Activated CD8-positive, alpha-beta memory T cell treated with anti-CD3 and anti-CD28 coated beads for 1 hour (primary cell): ENCODE data around the gene CAMTA1.

Experiments
- DNase-seq, 2 donors: peaks; one replicate each; pipeline ENCODE4 v3.0.0-alpha.2; 2020; ENCODE audit warnings: low read depth in 1 of 2; ENCODE audit errors: extremely low read depth in 1 of 2

The CAMTA1 gene

DNA sequence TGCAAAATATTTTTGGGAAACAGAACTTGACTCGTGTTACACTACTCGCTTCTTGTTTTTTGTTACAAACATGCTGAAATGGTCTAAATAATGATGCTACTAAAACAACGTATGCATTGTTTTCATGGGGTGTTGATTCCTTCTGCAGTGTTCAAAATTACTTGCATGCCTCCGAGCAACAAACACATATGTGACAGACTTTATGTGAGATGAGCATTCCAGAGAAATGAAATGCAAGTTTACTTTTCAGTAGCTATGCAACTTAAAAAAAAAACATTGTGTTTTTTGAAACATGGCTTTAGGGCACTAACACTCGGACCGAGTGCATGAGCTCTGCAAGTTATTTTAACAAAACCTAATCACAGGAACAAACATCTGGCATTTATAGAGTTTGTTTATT, 84.8 kb downstream of the CAMTA1 start:
- no peak for DNase-seq

DNA sequence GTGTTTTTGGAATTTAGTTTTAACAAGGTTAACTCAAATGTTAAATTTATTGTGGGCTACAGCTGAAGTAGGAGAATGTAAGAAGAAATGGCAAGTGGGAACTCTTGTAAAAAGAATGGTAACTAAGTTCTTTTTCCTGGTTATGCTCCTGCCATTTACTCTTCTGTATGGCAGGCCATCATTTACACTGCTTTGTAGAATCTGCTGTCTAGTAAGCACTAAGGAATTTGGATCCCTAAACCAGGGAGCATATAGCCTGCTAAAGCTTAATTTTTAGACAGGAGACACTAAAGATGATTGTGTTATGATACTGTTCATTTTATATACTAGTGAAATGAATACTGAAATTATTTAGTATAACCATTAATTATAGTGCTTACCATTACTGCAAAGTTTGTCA, 85.3 kb downstream of the CAMTA1 start:
- DNase-seq: no peak

DNA sequence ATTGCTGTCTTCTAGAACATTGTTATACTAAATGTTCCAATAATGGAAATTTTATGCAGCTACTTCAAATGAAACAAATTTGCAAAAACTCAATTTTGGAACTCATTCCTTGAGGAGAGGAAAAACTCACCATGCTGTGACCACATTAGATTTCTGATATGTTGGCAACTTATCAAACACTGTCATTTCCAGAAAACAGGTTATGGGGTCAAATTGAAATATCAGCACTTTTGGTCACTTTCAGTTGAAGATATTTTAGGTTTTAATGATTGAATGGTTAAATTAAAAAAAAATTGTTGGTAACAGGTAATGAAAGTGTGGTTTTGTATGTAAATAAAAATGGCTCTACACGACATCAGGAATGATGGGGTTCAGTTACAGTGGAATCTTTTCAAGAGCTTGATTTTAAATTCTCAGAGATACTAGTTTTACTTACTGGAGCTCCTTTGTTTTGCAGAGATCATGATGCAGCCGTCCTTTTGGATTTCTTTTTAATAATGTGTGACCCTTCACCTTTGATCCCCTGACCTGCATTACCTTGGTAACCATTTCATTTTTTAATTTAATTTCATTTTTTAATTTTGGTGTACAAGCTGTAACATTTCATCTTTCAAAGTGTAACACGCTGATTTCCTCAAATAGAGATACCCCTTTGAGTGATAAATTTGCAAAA, 86.2 kb downstream of the CAMTA1 start:
- no peak for DNase-seq

DNA sequence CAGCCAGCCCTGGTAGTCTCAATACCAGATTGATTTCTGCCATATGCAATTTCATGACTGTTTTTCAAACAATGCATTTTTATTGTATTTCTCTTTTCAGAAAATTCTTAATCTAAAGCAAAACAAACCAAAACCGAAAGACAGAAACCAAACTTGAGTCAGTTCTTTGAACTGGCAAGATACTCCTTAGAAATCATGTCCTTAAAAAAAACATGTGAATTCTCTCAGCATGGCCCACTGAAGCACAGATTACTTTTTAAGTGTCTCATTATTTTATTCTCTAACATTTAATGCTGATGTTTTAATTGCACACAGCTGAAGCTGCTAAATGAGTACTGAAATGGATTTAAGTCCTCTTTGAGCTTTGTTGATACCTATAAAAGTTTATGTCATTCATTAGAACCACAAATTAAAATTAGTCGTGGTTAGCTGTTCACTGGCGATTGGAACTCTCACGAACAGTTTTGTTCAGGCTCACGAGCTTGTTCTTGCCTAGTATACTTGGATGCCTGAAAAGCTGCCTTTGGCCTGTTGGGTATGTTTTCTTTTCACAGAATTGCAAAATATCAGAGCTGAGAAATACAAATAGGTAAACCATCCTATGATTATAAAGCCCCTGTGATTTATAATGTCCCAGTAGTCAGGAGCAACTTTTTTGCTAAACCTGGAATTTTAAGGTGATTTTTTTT, 87.5 kb downstream of the CAMTA1 start:
- DNase-seq: no peak

DNA sequence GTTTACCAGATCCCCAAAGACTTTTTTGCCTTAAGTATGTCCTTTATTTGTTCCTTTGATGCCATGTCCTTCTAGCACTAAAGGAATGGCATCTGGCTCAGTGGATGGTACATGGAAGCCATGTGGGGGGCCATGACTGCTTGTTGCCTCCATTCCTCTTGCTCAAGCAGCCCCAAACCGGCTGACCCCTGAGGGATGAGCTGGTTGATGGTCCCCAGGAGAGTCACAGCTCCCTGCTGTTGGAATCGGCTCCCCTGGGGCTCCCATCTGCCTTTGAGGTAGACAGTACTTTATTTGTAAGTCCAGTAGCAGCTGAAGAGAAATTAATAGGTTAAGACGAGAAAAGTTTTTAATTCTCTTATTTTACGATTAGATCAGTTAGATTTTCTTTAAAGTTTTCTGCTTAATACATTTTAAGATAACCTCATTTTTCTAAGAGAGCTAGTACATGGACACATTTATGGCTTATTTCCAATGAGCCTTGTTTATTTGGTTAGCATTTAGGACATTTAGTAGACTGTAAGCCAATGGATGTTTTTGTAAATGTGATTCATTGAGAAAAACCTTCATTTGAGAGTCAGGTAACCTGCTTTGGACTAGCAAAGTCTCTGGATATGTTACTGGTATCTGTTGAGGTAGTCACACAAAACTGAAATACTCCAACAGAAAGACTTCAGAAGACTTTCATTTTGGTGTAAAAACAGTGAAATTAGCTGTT, 88.2 kb downstream of the CAMTA1 start:
- DNase-seq: no peak

DNA sequence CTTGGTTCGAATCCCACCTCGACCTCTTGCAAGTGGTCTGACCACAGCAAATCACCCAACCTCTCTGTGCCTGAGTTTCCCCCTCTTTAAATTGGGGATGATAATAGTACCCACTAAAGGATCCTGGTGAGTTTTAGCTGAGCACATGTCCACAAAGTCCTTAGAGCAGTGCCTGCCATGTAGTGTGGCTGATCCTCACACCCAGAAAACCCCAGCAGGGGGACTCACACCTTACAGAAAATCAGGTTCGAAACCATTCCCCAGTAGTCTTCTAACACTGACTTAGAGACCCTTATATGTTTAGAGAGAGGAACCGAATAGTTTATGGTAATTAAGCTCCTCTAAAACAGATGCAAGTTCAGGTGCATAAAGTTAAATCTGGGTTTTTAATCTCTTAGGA, 89.0 kb downstream of the CAMTA1 start:
- DNase-seq: no peak

DNA sequence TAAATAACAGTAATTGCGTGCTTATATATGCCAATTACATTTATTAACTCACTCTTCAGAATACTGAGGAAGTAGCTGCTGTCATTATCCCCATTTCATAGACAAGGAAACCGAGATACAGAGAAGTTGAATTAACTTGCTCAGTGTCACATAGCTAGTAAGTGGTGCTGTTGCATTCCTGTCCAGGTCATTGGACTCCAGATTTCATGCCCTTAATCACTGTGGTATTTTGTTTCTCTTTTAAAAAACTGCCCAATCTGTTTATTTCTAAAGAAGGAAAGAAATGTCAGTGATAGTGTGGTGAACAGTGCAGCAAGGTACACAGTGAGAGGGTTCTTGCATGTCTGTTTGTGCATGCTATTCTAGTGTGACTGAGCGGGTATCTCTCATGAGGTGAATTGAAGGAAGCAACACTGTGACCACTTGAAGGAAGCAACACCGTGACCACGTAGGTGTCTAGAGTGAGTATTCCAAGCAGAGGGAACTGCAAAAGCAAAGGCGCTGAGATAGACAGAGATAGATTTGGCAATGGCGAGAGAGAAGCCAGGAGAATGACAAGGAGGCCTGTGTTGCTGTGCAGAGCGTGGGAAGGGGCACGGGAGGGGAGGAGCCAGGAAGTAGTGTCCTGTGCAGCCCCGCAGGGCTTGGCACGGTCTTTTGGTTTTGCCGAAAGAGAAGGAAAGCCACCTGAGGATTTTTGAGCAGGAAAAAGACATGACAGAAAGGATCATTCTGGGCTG, 95.9 kb downstream of the CAMTA1 start:
- no peak for DNase-seq

DNA sequence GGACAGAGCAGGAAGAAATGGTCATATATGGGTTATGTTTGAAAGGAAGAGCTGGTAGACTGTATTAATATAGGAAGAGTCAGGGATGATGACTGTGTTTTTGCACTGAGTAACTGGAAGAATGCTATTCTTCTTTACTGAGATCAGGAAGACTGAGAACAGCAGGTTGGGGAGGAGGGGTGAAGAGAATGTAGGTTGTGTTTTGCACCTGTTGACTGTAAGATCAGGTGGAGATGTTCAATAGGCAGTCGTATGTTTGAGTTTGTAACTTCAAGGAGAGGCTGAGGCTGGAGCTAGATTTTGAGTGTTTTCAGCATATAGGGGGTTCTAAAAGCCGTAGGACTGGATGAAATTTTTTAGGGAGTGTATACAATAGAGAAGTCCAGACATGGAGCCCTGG, 97.2 kb downstream of the CAMTA1 start:
- no peak for DNase-seq

DNA sequence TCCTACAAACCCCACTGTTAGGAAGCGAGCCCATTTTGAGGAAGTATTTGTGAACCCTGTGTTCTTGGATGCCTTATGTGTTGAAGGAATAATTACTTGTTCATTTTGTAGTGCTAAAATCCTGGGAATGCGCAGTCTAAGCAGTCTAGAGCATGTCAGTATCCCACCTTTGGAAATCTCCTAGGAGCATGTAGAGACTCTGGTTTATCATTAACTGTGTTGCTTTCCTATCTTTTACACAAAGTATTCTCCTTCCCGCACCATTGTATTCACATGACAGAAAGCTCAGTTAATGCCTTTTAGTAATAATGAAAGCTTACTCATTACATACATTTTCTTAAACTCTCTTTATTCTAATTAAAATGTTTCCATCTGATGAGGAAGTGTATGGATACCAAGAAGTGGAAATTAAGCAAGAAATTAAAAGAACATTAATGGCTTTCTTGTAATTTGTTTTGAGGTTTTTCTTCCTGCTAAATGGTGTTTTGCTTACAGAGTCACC, 99.4 kb downstream of the CAMTA1 start:
- no peak for DNase-seq

DNA sequence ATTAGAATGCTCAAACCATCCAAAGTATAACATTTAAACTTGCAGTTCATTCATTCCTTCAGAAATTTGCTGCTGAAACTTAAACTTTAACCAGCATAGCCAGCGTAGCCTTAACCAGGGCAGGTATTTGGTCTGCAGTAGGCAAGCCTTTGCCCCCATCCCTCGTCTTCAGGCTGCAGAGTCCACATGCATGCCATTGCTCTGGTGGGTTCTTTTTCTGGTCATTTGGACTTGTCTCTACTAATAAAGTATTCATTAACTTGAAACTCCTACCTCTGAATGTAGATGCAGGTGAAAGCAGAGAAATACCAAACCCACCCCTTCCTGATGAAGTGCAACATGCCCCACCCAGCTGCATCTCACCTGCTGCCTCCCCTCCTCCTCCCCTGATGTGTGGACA, 100.2 kb downstream of the CAMTA1 start:
- DNase-seq: no peak

DNA sequence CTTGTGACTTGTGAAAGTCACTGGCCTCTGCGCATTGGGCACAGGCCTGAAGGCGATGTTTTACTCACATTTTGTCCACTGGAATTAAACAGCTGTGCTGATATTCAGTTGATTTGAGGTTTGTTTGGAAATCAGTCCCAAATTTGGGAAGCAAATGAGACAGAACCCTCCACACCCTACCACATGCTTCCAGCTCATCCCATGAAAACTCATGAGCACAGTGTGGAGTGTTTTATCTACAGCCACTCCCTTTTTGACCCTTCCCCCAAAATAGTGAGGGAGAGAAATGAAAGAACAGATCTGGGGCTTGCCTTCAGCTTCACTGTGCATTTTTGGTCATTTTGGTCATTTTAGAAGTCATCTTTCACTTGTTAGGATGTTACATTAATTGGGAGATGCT, 101.3 kb downstream of the CAMTA1 start:
- DNase-seq: no peak

DNA sequence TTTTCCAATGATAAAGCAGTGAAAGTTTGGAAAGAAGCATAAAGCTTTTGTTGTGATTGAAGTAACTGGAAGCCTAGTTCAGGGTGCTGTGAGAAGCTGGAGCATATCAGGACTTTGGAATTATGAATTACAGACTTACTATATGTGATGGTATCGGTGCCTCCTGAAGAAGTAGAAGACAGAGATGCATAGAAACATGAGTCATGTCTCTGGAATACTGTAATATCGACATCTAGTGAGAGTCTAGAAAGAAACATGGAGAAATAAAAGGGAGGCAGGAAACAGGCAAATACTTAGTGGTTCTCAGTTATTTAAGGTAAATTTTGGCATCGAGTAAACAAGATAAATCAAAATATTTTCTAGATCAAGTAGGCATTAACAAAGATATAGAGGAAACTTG, 103.0 kb downstream of the CAMTA1 start:
- no peak for DNase-seq

DNA sequence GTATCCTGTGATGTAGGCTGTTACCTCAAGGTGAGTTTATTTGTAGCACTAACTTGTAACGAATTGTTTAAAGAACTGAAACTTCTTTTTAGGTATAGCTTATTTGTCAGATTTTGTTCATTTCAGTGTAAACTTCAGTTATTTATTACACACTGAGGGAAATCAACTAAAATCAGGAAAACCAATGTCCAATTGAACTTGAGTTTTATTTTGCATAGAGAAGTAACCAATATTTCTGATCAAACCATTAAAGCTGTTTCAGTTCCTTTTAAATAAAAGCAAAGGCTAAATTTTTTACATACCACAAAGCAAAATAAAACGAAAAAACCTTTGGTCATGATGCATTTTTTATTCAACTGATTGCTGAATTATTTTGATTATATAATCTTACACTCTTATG, 103.6 kb downstream of the CAMTA1 start:
- no peak for DNase-seq

DNA sequence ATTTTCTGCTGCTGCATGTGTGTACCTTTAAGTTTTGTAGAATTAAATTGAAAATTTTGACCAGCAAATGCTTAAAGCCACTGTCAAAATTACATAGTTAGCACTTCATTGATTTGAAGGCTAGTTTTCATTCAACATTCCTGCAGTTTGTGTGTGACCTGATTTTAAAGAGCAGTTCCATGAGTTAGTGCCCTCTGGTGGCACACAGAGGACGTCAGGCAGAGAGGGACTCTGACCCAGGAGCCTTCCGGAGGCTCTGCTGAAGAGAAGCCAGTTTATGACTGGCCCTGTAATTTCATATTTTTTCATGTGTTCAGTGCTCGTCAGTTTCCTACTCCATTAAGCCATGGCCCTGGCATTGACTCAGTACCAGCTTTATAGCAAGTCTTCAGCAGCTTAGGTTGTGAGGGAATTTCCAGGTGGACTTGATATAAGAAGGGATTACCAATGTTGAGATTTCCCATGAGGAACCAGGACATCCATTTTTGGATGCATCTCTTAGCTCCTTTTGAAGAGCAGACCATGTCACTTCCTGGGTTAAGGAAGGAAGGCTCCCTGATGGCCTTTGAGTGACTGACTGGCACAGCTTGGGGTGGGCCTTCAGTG, 104.7 kb downstream of the CAMTA1 start:
- DNase-seq: peak in 1 of 2 donors; percentile 11

DNA sequence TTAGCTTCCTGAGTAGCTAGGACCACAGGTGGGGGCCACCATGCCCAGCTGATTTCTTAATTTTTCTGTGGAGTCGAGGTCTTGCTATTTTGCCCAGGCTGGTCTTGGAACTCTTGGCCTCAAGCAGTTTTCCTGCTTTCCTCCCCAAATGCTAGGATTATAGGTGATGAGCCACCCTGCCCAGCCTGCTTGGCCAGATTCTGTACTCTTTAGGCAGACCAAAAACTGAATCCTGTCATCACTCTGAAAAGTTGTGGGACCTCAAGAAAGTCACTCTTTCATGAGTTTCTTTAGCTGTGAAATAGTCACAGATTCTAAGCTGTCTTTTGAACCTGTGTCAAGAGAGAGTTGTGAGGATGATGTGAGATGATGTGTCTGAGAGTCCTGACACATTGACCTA, 105.4 kb downstream of the CAMTA1 start:
- DNase-seq: no peak

DNA sequence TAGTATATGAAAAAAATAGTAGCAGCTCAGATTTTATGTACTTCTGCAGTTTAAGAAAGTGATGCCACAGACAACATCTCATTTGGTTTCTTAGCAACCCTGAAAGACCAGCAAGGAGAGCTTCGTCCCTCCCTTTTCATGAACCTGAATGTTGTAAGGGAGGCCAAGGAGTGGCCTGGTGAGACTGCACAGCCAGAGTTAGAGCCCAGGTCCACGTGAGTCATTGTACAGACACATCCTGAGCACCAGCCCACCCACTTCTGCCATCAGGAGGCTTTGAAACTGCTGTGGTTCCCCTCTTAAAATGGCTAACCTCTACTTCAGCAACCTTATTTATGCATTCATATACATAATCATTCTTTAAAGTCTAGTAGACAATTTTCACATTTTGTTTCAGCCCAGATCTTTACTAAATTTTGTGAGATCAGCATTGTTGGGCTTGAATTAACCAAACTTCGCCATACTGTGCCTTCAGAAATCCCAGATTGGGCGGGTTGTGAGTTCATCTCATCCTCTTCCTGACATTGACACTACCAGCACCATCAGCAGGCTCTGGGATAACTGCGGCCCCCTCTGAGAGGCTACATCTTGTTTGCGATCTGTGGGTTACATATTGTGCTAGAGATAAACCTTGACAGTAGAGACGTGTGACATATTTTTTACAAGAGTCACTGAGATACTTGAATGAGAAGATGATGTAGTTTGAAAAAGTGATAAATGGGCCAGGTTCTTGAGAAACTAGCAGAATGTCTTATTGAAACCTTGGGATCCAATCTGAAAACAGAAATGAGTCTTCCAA, 106.7 kb downstream of the CAMTA1 start:
- DNase-seq: no peak

DNA sequence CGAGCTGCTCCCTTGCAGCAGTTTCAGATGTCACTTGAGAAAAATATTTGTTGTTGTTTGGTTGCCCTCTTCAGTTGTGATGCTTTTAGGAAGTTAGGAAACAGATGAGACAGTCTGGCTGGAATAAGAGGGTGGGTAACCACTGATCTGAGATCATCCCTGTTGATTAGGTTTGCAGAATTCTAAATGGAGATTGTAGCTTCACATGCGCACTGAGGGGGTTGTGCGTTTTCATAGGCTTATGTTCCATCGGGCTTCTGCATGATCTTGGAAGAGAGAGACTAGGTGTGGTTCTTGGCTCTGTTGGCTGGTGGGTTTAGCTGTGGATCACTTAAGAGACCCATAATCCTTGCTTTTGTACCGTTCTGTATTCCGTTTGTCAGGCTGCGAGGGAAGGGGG, 108.1 kb downstream of the CAMTA1 start:
- no peak for DNase-seq

DNA sequence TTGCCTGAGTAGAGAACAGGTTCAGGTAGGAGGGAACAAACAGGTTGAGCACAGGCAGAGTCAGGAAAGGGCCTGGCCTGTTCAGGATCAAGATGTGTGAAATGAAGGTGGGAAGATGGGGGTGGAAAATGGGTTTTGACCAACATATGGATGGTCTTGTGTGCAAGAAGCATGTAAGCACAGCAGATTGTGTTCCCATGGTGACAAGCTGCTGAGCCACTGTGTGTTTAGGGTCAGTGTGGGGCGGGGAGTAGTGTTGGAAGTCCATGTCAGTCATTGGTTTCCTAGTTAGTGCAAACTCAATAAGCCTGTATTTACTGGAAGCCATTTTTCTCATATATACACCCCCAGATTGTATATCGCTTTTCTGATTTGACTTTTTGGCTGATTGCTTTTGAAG, 111.9 kb downstream of the CAMTA1 start:
- DNase-seq: no peak

DNA sequence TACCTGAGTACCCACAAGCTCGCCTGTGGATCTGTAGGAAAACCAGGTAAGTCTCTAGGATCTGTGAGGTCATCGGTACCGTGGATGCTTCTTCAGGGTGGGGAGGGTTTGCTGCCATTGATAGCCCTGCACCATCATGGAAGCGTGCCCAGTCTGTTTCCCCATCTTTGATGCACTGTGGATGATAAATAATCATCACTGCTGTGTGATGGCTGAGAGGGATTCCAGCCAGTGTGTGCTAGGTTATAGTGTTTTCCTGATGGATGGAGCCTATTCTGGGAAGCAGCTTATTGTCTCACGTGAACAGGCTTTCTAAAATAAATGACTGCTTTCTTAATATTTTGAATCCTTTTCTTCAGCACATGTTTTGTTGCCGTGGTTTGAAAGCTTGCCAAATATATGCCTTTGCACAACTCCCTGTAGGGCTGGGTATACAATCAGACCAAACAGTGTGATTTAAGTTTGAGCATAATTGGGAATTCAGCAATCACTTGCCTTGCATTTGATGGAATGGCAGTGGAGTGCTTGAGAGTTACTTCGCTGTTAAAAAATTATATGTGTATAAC, 113.8 kb downstream of the CAMTA1 start:
- no peak for DNase-seq

DNA sequence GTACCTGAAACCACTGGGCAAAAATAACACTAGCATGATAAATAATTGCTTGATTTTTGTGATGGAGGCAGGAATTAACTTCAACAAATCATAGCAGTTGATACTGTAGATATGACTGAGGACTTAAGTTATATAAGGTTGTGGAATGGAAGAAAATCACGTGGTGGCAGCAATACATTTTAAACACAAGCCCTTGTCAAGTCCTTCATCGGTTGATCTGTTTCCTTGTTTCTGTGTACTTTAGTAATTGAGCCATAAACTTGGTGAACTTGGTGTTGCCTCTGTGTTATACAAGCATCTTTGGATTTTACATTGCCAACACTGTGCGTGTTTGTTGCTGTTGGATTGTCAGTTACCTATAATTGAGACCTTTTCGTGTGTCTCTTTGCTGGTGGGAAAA, 114.4 kb downstream of the CAMTA1 start:
- DNase-seq: no peak
